Smooth muscle cell (in vitro differentiated cells): ENCODE data around the gene ZBTB49. TPM values are rescaled to one million over a fixed set of nuclear protein-coding genes. Genes with fewer than 3 reads are reported as not detected.

ENCODE experiments used
- DNase-seq: peaks from one replicate; lab custom pipeline; 2025; ENCODE audit not compliant: unreplicated experiment; lab: John Stamatoyannopoulos, UW
- H2AFZ ChIP-seq: fragments of 200-600 bp; sonication (generic); 2 replicates; pipeline ENCODE4 v1.6.0; 2016; ENCODE audit warnings: antibody characterized with exemption, low read depth, mild to moderate bottlenecking
- H3F3A ChIP-seq: fragments of 200-600 bp; sonication (generic); 2 replicates; pipeline ENCODE4 v1.6.0; 2017; ENCODE audit warnings: antibody characterized with exemption, low read depth
- H3K27ac ChIP-seq: fragments of 200-600 bp; sonication (generic); 2 replicates; pipeline ENCODE4 v1.5.1; 2016; ENCODE audit warnings: low read depth, mild to moderate bottlenecking
- H3K27me3 ChIP-seq: fragments of 200-600 bp; sonication (generic); 2 replicates; pipeline ENCODE4 v1.6.1; 2016; ENCODE audit warnings: low read depth, mild to moderate bottlenecking
- H3K36me3 ChIP-seq: fragments of 200-600 bp; sonication (generic); 2 replicates; pipeline ENCODE4 v1.5.1; 2016; ENCODE audit warnings: low read depth
- H3K4me1 ChIP-seq: fragments of 200-600 bp; sonication (generic); 2 replicates; pipeline ENCODE4 v1.5.1; 2016; ENCODE audit warnings: low read depth
- H3K4me2 ChIP-seq: fragments of 200-600 bp; sonication (generic); 2 replicates; pipeline ENCODE4 v1.6.0; 2016; ENCODE audit warnings: mild to moderate bottlenecking
- H3K4me3 ChIP-seq: fragments of 200-600 bp; sonication (generic); 2 replicates; pipeline ENCODE4 v1.5.1; 2016; ENCODE audit warnings: mild to moderate bottlenecking
- H3K79me2 ChIP-seq: fragments of 200-600 bp; sonication (generic); 2 replicates; pipeline ENCODE4 v1.6.0; 2016; ENCODE audit warnings: low read depth, mild to moderate bottlenecking
- H3K9ac ChIP-seq: fragments of 200-600 bp; sonication (generic); 2 replicates; pipeline ENCODE4 v1.6.0; 2016; ENCODE audit warnings: low read depth
- H3K9me3 ChIP-seq: fragments of 200-600 bp; sonication (generic); replicated peaks from 2 replicates; pipeline ENCODE4 v1.5.1; 2016; ENCODE audit warnings: low read depth
- H4K20me1 ChIP-seq: fragments of 200-600 bp; sonication (generic); 2 replicates; pipeline ENCODE4 v1.6.0; 2016; ENCODE audit warnings: low read depth
- CTCF ChIP-seq: fragments of 200-600 bp; sonication (generic); IDR thresholded peaks from 2 replicates; pipeline ENCODE4 v1.5.1; 2017; ENCODE audit warnings: borderline replicate concordance, mild to moderate bottlenecking, antibody characterized with exemption; ENCODE audit not compliant: insufficient read depth, poor library complexity, severe bottlenecking
- WGBS: methylation state at CpG from one replicate; pipeline ENCODE4 v1.1.7; 2016; ENCODE audit warnings: low lambda C conversion rate; 5-methylcytosine and 5-hydroxymethylcytosine counted together
- polyA plus RNA-seq: library from polyadenylated mRNA; unstranded; fragments of >200 nt; fragmentation: Nextera tagmentation; extraction: Ambion mirVana; gene quantifications from 2 replicates; pipeline ENCODE4 v1.2.1, GENCODE V29; 2016
- total RNA-seq: library from RNA; depleted of rRNA; stranded (reverse); fragments of >200 nt; gene quantifications from 2 replicates; pipeline ENCODE4 v1.2.3, GENCODE V29; 2014

The ZBTB49 gene
- total and polyA plus RNA-seq, 2 experiments from 2014 or later: 4.2 to 6.3 TPM

DNA sequence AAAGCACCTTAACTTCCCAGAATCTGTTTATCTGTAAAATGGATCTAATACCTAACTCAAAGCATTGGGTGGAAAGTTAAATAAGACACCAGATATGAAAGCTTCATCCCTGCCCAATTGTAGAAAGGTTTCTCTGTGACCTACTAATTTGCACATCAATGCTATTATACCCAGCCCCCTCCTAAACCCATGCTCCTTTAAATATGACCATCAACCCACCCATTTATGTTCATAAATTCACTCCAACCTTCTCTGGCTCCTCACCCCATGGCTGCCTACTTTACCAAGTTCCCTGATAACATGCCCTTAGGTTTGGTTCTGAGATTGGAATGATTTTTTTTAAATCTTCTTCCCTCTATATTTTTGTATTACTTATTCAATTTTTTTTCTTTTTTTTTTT lies 2.0 kb upstream of the ZBTB49 start:
- Histone ChIP-seq H2AFZ (no peak overlapping the region), H3K9ac (no peak overlapping the region), H4K20me1 (peaks cover 6% of the 10 kb centered on the region), H3K27me3 (no peaks in the 10 kb centered on the region), H3K9me3 (no peaks in the 10 kb centered on the region), H3F3A (no peaks in the 10 kb centered on the region), H3K4me3 (no peak overlapping the region), H3K4me2 (no peak overlapping the region), H3K27ac (no peak overlapping the region), H3K36me3 (no peaks in the 10 kb centered on the region), H3K79me2 (peaks cover 55% of the 10 kb centered on the region), H3K4me1 (peaks cover 6% of the 10 kb centered on the region)
- DNase-seq: no peak
- TF ChIP-seq CTCF: no peak

DNA sequence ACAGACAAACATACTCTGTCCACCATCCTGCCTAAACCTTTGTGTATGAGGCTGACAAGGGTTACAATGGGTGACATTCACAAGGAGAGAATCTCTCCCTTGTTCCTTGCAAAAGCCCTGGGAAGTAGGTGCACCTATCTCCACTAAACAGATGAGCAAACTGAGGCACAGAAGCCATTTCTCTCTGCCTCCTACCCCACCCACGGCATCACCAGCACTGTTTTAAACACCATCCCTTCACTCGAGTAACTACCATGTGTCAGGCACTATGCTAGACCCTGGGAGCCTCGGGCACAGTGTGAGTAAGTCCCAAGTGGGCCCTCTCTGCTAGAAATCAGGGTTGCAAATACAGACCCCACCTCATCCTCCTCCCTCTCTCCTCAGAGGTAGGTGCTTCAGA lies 996 bp upstream of the ZBTB49 start:
- Histone ChIP-seq H4K20me1 (peaks cover 6% of the 10 kb centered on the region), H3K9me3 (no peaks in the 10 kb centered on the region), H3K4me3 (peak overlapping the region; percentile 86), H3K4me2 (peak overlapping the region; percentile 89), H3K9ac (peak overlapping the region; percentile 63), H3K79me2 (peaks cover 65% of the 10 kb centered on the region), H3F3A (no peaks in the 10 kb centered on the region), H3K4me1 (peaks cover 6% of the 10 kb centered on the region), H2AFZ (no peak overlapping the region), H3K36me3 (no peaks in the 10 kb centered on the region), H3K27ac (no peak overlapping the region), H3K27me3 (no peaks in the 10 kb centered on the region)
- DNase-seq: no peak
- TF ChIP-seq CTCF: no peak
- 51% methylated on average over 3 of the region's 3 CpGs for WGBS

DNA sequence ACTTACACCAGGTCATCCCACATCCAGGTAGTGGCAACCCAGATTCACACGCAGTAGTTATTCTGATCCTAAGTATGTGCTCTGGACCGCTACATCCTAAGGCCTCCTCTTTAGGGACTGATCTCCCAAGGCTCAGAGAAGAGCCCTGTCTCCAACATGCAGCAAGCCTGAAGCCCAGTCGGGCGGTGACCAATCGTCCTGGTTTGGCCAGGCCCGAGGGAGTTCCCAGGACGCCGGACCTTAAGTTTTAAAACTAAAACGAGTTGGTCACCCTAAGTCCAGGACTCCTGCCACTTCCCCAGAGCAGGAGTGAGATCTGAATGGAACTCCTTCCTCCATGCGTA lies 482 bp upstream of the ZBTB49 start:
- Histone ChIP-seq H3K27me3 (no peaks in the 10 kb centered on the region), H3K27ac (peak overlapping the region; percentile 27), H3K4me1 (peaks cover 6% of the 10 kb centered on the region), H3K36me3 (no peaks in the 10 kb centered on the region), H3K9ac (peak overlapping the region; percentile 63), H2AFZ (peak overlapping the region; percentile 93), H3K4me2 (peak overlapping the region; percentile 89), H3F3A (no peaks in the 10 kb centered on the region), H3K4me3 (peak overlapping the region; percentile 86), H3K79me2 (peaks cover 67% of the 10 kb centered on the region), H4K20me1 (peaks cover 6% of the 10 kb centered on the region), H3K9me3 (no peaks in the 10 kb centered on the region)
- WGBS: 0% methylated on average over 10 of the region's 10 CpGs
- no peak for DNase-seq
- TF ChIP-seq CTCF: no peak

GRCh38 chr4:4293279-4293678 lies 3.2 kb downstream of the ZBTB49 start:
- Histone ChIP-seq H3K4me2 (no peak overlapping the region), H4K20me1 (peaks cover 15% of the 10 kb centered on the region), H3F3A (no peaks in the 10 kb centered on the region), H3K9me3 (no peaks in the 10 kb centered on the region), H3K27me3 (no peaks in the 10 kb centered on the region), H3K4me1 (peaks cover 6% of the 10 kb centered on the region), H3K4me3 (no peak overlapping the region), H3K36me3 (no peaks in the 10 kb centered on the region), H3K27ac (no peak overlapping the region), H3K9ac (no peak overlapping the region), H3K79me2 (peaks cover 58% of the 10 kb centered on the region), H2AFZ (no peak overlapping the region)
- no peak for TF ChIP-seq CTCF
- DNase-seq: no peak
- 99% methylated on average over 3 of the region's 3 CpGs for WGBS
